Naive thymus-derived CD4-positive, alpha-beta T cell (primary cell): ENCODE results near the gene RAD51B. TPM values are rescaled to one million over a fixed set of nuclear protein-coding genes. Genes with fewer than 3 reads are reported as not detected.

ENCODE experiments used
- ATAC-seq: fragments of 150-1000 bp; cut with Tn5 transposase; 2 replicates; pipeline ENCODE4 v1.10.0; 2021; ENCODE audit warnings: mild to moderate bottlenecking, moderate library complexity
- CTCF ChIA-PET: fragments of 350-600 bp; sonication (Branson Sonifier 250); formaldehyde crosslinking; loops from one replicate; lab custom pipeline; 2021; ENCODE audit warnings: antibody characterized with exemption; lab: Charles Lee
- POLR2A ChIA-PET: fragments of 350-600 bp; sonication (Branson Sonifier 250); formaldehyde crosslinking; loops from one replicate; lab custom pipeline; 2021; ENCODE audit warnings: antibody characterized with exemption, inconsistent platforms; lab: Charles Lee
- DNase-seq, 9 donors: peaks; one replicate each; pipeline versions ENCODE4 v3.0.0 to v3.0.0-alpha.2; 2020 to 2022; ENCODE audit warnings: mixed read lengths in 1 of 9
- H3K27ac ChIP-seq: one replicate; pipeline ENCODE4 v1.7.0; 2013; ENCODE audit warnings: mild to moderate bottlenecking, low read depth, low read length, moderate library complexity
- H3K27me3 ChIP-seq, 2 donors: one replicate each; pipeline ENCODE4 v1.7.0; 2013; ENCODE audit warnings: low read length in 2 of 2, mild to moderate bottlenecking in 2 of 2, moderate library complexity in 2 of 2; ENCODE audit not compliant: control insufficient read depth in 2 of 2, insufficient read depth in 2 of 2
- H3K36me3 ChIP-seq, 3 experiments: 1 replicate in 2 of 3; 2 replicates in 1 of 3; pipeline ENCODE4 v1.7.0; 2013; ENCODE audit warnings: low read length in 3 of 3, mild to moderate bottlenecking in 3 of 3, moderate library complexity in 1 of 3; ENCODE audit not compliant: insufficient read depth in 3 of 3, control insufficient read depth in 2 of 3
- H3K4me1 ChIP-seq, 2 donors: one replicate each; pipeline ENCODE4 v1.7.0; 2013; ENCODE audit warnings: low read length in 2 of 2, mild to moderate bottlenecking in 2 of 2, moderate library complexity in 1 of 2; ENCODE audit not compliant: control insufficient read depth in 2 of 2, insufficient read depth in 2 of 2
- H3K4me3 ChIP-seq: 2 replicates; pipeline ENCODE4 v1.7.0; 2013; ENCODE audit warnings: mild to moderate bottlenecking, low read length
- H3K9me3 ChIP-seq, 3 experiments: 1 replicate in 2 of 3; 2 replicates in 1 of 3; pipeline ENCODE4 v1.7.0; 2013; ENCODE audit warnings: low read length in 3 of 3; ENCODE audit not compliant: control insufficient read depth in 2 of 3
- H3K27ac Mint-ChIP-seq, 9 donors: one replicate each; pipeline ENCODE4 v1.8.0; 2020 to 2022; ENCODE audit warnings: mixed read lengths in 9 of 9, mild to moderate bottlenecking in 8 of 9, moderate library complexity in 5 of 9, inconsistent platforms in 2 of 9
- H3K27me3 Mint-ChIP-seq, 5 donors: one replicate each; pipeline ENCODE4 v1.8.0; 2021 to 2022; ENCODE audit warnings: mixed read lengths in 5 of 5, mild to moderate bottlenecking in 1 of 5
- H3K36me3 Mint-ChIP-seq, 5 donors: one replicate each; pipeline ENCODE4 v1.8.0; 2020 to 2022; ENCODE audit warnings: mixed read lengths in 5 of 5, mild to moderate bottlenecking in 3 of 5, inconsistent platforms in 1 of 5
- H3K4me1 Mint-ChIP-seq, 7 donors: one replicate each; pipeline ENCODE4 v1.8.0; 2020 to 2022; ENCODE audit warnings: mixed read lengths in 7 of 7, mild to moderate bottlenecking in 3 of 7, inconsistent platforms in 1 of 7
- H3K4me3 Mint-ChIP-seq, 10 donors: one replicate each; pipeline ENCODE4 v1.8.0; 2020 to 2022; ENCODE audit warnings: mild to moderate bottlenecking in 10 of 10, mixed read lengths in 10 of 10, moderate library complexity in 6 of 10, inconsistent platforms in 2 of 10
- H3K9me3 Mint-ChIP-seq, 11 donors: one replicate each; pipeline ENCODE4 v1.8.0; 2020 to 2022; ENCODE audit warnings: mixed read lengths in 11 of 11, mild to moderate bottlenecking in 4 of 11, inconsistent platforms in 1 of 11, moderate library complexity in 1 of 11
- intact Hi-C, 2 donors: fragments of 100-400 bp; cut with micrococcal nuclease; formaldehyde crosslinking; loops; one replicate each; pipeline ENCODE4 v1.15.1; 2023
- polyA plus RNA-seq, 2 donors: library from polyadenylated mRNA; unstranded; fragments of 300-500 nt; fragmentation: Illumina TruSeq; gene quantifications; one replicate each; pipeline ENCODE4 v1.2.3, GENCODE V29; 2021
- total RNA-seq, 6 experiments: library from RNA in 5 of 6; stranded (reverse) in 5 of 6; gene quantifications; 1 replicate in 5 of 6; 2 replicates in 1 of 6; pipeline ENCODE4 v1.2.3 and lab custom pipeline; 2021 to 2026

RAD51B gene
- total and polyA plus RNA-seq, 7 experiments from 2014 or later = 15.0 to 42.2 (median 28.8) TPM

DNA sequence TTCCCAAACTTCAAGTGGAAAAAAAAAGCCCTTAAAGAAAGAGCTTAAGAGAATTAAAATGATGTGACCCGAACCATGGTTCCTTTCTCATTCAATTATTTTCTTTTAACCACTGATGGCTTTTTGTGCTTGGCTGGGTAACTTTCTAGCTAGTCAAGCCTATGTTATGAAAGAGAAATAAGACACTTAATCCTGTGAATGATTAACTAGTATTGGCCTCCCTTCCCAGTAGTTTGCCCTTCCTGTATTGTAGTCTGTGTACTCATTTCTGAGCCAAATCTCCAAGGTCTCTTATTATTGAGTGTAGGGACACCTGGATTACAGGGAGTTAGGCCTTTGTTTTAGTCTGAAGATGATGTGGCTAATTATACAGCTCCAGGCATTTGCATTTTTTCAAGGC is 353.0 kb downstream of the RAD51B start:
- CTCF ChIA-PET = no interaction called here
- no peaks in the 10 kb centered on the region for H3K27me3 ChIP-seq
- H3K4me3 ChIP-seq = no peak overlapping the region
- no peaks in the 10 kb centered on the region for H3K9me3 ChIP-seq
- H3K4me3 Mint-ChIP-seq = no peak overlapping the region
- H3K36me3 Mint-ChIP-seq = peaks cover 4 to 23% (median 8%) of the 10 kb centered on the region in 5 donors
- DNase-seq = no peak
- no peaks in the 10 kb centered on the region for H3K36me3 ChIP-seq
- ATAC-seq = no peak
- H3K4me1 ChIP-seq = no peaks in the 10 kb centered on the region
- no peaks in the 10 kb centered on the region for H3K4me1 Mint-ChIP-seq
- H3K9me3 Mint-ChIP-seq = peaks cover 0 to 8% (median 0%) of the 10 kb centered on the region in 11 donors
- POLR2A ChIA-PET = no interaction called here
- H3K27me3 Mint-ChIP-seq = peaks cover 0 to 3% (median 0%) of the 10 kb centered on the region in 5 donors
- intact Hi-C loops = no loop called here
- no peak overlapping the region for H3K27ac ChIP-seq
- no peak overlapping the region for H3K27ac Mint-ChIP-seq

DNA sequence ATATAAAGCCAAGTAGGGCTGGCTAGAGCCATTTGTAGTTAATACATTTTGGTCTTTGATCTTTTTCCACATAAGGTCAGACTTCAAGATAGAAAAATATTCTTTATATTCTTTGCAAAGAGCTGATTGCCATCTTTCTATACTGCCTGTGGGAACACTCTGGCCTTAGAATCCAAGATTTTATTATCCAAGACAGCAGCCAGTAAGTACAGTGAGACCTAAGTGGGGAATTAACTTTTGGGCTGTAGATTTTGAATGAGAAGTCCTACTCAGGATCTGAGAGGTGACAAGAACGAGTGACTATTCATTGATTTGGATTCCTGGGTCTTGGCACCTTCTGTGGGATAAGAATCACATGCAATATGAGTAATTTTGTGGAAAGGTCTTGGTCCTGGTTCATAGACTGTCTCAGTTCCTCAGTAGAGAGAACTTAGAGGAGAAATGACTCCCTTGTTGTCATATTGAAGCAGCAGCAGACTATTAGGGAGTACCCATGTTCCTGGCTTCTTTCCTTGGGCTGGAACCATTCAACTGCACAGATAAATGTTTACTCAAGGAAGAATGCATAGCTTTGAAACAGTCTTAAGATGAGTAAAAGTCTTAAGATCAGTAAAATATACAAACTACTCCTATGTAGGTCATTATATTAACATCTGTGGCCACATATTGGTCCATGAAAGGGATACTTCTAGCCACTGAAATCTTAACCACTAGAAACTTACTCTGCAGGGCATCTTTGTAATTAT is 353.8 kb downstream of the RAD51B start:
- Mint-ChIP-seq H3K27ac (no peak overlapping the region), H3K4me1 (peaks cover 0 to 2% (median 0%) of the 10 kb centered on the region in 7 donors), H3K4me3 (no peak overlapping the region), H3K36me3 (peaks cover 4 to 23% (median 8%) of the 10 kb centered on the region in 5 donors), H3K27me3 (peaks cover 0 to 3% (median 0%) of the 10 kb centered on the region in 5 donors), H3K9me3 (peaks cover 0 to 8% (median 0%) of the 10 kb centered on the region in 11 donors)
- no peak for DNase-seq
- Histone ChIP-seq H3K36me3 (no peaks in the 10 kb centered on the region), H3K4me1 (no peaks in the 10 kb centered on the region), H3K9me3 (no peaks in the 10 kb centered on the region), H3K27ac (no peak overlapping the region), H3K4me3 (no peak overlapping the region), H3K27me3 (no peaks in the 10 kb centered on the region)
- ATAC-seq = no peak
- CTCF ChIA-PET = no interaction called here
- intact Hi-C loops = no loop called here
- POLR2A ChIA-PET = interaction anchor here (0.6 kb wide), 1 partner anchor 65 kb away, joined by 3 read pairs; no protein-coding TSS in a partner anchor

DNA sequence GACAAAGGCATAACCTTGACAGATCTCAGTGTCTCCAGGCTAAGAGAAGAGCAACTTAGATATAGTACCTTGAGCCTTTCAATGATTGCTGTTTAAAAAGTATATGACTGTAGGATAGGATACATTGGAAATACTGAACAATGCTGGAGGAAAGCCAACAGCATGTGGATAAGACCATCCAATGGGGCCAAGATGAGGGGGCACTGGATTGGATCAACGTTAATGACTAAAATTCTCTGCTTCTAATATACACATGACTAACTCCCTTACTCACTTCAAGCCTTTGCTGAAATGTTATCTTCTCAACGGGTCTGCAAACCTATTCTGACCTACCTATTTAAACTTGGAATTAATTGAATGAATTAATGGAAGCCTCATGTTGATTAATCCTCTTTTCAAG is 354.9 kb downstream of the RAD51B start:
- Mint-ChIP-seq H3K4me1 (peaks cover 0 to 2% (median 0%) of the 10 kb centered on the region in 7 donors), H3K27me3 (peaks cover 0 to 3% (median 0%) of the 10 kb centered on the region in 5 donors), H3K27ac (no peak overlapping the region), H3K36me3 (peaks cover 4 to 18% (median 8%) of the 10 kb centered on the region in 5 donors), H3K4me3 (no peak overlapping the region), H3K9me3 (peaks cover 0 to 8% (median 0%) of the 10 kb centered on the region in 11 donors)
- Histone ChIP-seq H3K27ac (no peak overlapping the region), H3K4me3 (no peak overlapping the region), H3K27me3 (no peaks in the 10 kb centered on the region), H3K4me1 (no peaks in the 10 kb centered on the region), H3K36me3 (no peaks in the 10 kb centered on the region), H3K9me3 (no peaks in the 10 kb centered on the region)
- DNase-seq (no peak), ATAC-seq (no peak)
- intact Hi-C loops = no loop called here
- ChIA-PET CTCF (no interaction called here), POLR2A (no interaction called here)

DNA sequence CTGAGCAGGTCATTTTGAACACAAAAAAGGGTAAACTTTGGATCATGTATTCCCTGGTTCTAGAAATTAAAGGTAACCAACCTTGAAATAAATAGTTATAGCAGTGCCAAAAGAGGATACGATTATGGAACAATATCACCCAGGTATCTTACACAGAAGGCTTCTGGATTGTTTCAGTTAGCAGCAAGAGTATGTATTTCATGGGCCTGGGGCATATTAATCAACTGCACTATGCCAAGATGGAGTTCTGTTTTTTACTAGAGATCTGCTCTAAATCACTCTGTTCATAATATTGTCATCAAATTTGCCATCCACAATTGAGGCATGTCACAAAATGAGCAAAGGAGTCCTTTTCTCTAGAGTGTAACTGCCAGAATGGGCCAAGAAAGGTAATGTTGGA is 357.1 kb downstream of the RAD51B start:
- Mint-ChIP-seq H3K36me3 (peaks cover 4 to 18% (median 8%) of the 10 kb centered on the region in 5 donors), H3K9me3 (peaks cover 0 to 8% (median 0%) of the 10 kb centered on the region in 11 donors), H3K27ac (no peak overlapping the region), H3K4me3 (no peak overlapping the region), H3K4me1 (peaks cover 0 to 14% (median 12%) of the 10 kb centered on the region in 7 donors), H3K27me3 (peaks cover 0 to 3% (median 0%) of the 10 kb centered on the region in 5 donors)
- ATAC-seq (no peak), DNase-seq (no peak)
- Histone ChIP-seq H3K27ac (no peak overlapping the region), H3K27me3 (no peaks in the 10 kb centered on the region), H3K4me3 (no peak overlapping the region), H3K4me1 (no peaks in the 10 kb centered on the region), H3K9me3 (no peaks in the 10 kb centered on the region), H3K36me3 (no peaks in the 10 kb centered on the region)
- POLR2A ChIA-PET = no interaction called here
- intact Hi-C loops = no loop called here
- CTCF ChIA-PET = no interaction called here

DNA sequence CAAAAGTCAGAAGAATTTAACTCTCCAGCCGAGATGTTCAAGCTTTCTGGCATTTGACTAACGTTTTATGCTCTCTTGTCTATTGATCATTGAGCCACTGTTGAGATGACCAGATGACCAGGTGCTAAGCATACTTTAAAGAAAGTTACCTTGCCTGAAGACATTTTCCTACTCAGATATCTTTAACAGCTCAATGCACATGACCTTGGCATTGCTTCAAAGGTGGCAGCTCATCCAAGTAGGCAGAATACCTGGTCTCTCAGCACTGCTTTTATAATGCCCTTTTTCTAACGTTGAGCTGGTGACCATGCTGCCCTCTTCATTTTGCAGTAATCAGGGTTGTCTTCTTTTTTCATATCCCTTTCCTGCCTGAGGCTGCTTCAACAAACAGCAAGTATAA is 358.1 kb downstream of the RAD51B start:
- peaks cover 5 to 25% (median 21%) of the 10 kb centered on the region in 7 donors for H3K4me1 Mint-ChIP-seq
- ChIA-PET POLR2A (no interaction called here), CTCF (no interaction called here)
- H3K27me3 Mint-ChIP-seq = peaks cover 0 to 3% (median 0%) of the 10 kb centered on the region in 5 donors
- H3K4me3 ChIP-seq = no peak overlapping the region
- no peaks in the 10 kb centered on the region for H3K27me3 ChIP-seq
- no peak overlapping the region for H3K4me3 Mint-ChIP-seq
- no peak overlapping the region for H3K27ac Mint-ChIP-seq
- peaks cover 4 to 14% (median 5%) of the 10 kb centered on the region in 5 donors for H3K36me3 Mint-ChIP-seq
- no peaks in the 10 kb centered on the region for H3K9me3 ChIP-seq
- peaks cover 0 to 4% of the 10 kb centered on the region in 2 donors for H3K4me1 ChIP-seq
- no peak overlapping the region for H3K27ac ChIP-seq
- H3K36me3 ChIP-seq = no peaks in the 10 kb centered on the region
- DNase-seq (no peak), ATAC-seq (no peak)
- H3K9me3 Mint-ChIP-seq = peaks cover 0 to 6% (median 0%) of the 10 kb centered on the region in 11 donors
- intact Hi-C loops = no loop called here

DNA sequence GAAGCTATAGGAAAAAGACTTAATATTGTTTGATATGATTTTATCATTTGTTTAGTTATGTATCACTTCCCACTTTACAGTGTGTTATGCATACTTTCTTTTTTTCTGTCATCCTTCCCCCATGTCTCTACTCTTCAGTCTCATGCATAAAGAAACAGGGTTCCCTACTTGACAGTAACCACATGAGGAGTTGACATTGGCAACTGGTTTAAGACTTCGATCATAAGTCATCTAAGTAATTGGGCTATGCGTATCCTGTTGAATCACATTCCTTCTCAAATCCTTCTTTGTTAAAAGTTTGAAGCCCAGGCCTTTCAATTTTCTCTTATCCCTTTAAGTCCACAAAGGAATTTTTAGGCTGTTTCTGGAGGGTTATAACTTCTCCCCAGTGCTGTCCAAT is 358.7 kb downstream of the RAD51B start:
- DNase-seq (no peak), ATAC-seq (no peak)
- no peak overlapping the region for H3K4me3 ChIP-seq
- peaks cover 0 to 4% of the 10 kb centered on the region in 2 donors for H3K4me1 ChIP-seq
- H3K27ac ChIP-seq = no peak overlapping the region
- peaks cover 4 to 17% (median 5%) of the 10 kb centered on the region in 5 donors for H3K36me3 Mint-ChIP-seq
- H3K27me3 Mint-ChIP-seq = peaks cover 0 to 3% (median 0%) of the 10 kb centered on the region in 5 donors
- H3K4me1 Mint-ChIP-seq = peaks cover 6 to 30% (median 26%) of the 10 kb centered on the region in 7 donors
- no peak overlapping the region for H3K27ac Mint-ChIP-seq
- H3K9me3 Mint-ChIP-seq = peaks cover 0 to 6% (median 0%) of the 10 kb centered on the region in 11 donors
- POLR2A ChIA-PET = no interaction called here
- H3K27me3 ChIP-seq = no peaks in the 10 kb centered on the region
- no peaks in the 10 kb centered on the region for H3K36me3 ChIP-seq
- intact Hi-C loops = no loop called here
- no peaks in the 10 kb centered on the region for H3K9me3 ChIP-seq
- CTCF ChIA-PET = no interaction called here
- no peak overlapping the region for H3K4me3 Mint-ChIP-seq
